ENCODE results near the gene ZMIZ1.
A peak's percentile ranks its signal among the peaks of the same experiment; 100 is the strongest.

Gene ZMIZ1

DNA sequence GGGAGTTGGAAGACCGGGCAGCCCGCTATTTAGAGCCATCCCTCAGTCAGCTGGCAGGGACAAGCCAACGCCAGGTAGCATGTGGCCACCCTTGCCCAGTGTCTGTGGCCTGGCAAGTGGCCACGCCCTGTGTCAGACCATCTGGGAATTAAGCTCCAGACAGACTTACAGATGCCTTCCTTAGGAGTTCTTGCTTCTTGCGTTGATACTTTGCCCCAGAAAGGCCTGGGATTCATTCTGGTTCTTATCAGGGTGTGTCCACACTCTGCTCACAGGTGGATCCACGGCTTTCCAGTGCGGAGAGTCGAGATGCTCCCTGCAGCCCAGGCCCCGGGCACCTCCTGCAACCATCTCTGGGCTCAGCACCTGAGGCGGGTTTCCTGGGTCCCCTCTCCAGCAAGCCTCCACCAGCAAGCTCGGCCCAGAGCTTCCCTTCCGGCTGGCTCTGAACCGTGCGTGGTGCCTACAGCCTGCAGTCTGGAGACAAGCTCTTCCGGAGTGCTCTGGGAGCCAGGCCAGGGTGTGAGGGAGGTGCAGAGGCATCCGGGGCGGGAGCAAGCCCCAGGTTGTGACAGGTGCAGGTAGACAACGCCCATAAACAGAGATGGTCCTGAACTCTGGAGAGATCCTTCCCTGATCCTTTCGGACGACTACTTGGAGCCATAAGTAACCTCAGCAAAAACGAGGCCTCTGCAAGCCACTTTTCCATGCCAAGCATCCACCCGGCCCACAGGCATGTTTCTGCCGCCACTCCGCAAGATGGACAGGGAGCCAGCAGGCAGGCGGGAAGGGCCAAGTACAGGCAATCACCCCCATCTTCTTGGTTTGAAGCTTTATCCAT, 246.2 kb downstream of the ZMIZ1 start:
- TF ChIP-seq, protein P1, sequence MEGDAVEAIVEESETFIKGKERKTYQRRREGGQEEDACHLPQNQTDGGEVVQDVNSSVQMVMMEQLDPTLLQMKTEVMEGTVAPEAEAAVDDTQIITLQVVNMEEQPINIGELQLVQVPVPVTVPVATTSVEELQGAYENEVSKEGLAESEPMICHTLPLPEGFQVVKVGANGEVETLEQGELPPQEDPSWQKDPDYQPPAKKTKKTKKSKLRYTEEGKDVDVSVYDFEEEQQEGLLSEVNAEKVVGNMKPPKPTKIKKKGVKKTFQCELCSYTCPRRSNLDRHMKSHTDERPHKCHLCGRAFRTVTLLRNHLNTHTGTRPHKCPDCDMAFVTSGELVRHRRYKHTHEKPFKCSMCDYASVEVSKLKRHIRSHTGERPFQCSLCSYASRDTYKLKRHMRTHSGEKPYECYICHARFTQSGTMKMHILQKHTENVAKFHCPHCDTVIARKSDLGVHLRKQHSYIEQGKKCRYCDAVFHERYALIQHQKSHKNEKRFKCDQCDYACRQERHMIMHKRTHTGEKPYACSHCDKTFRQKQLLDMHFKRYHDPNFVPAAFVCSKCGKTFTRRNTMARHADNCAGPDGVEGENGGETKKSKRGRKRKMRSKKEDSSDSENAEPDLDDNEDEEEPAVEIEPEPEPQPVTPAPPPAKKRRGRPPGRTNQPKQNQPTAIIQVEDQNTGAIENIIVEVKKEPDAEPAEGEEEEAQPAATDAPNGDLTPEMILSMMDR (conservative IDR thresholded peaks at IDR 0.05; ENCODE audit: low read length) = no peak
- no peak for TF ChIP-seq EZH2phosphoT487 (IDR thresholded peaks at IDR 0.05; ENCODE audit: borderline replicate concordance)
- no peak overlapping the region for H3K9ac ChIP-seq (ENCODE audit: low read depth, low read length, poor library complexity, severe bottlenecking)
- no peaks in the 10 kb centered on the region for H3K27me3 ChIP-seq (ENCODE audit: insufficient read depth, low read length, poor library complexity, severe bottlenecking)
- no peak overlapping the region for H3K4me2 ChIP-seq (ENCODE audit: low read depth, low read length, poor library complexity, severe bottlenecking)
- H3K4me1 ChIP-seq (ENCODE audit: insufficient read depth, low read length, poor library complexity, severe bottlenecking) = peaks cover 43% of the 10 kb centered on the region
- no peaks in the 10 kb centered on the region for H4K20me1 ChIP-seq (ENCODE audit: insufficient read depth, low read length, poor library complexity, severe bottlenecking)
- no peaks in the 10 kb centered on the region; the same call in 1 of the 2 replicates for H3F3A ChIP-seq (ENCODE audit: low read depth)
- no peaks in the 10 kb centered on the region for H3K79me2 ChIP-seq (ENCODE audit: insufficient read depth, low read length)
- no peak overlapping the region for H2AFZ ChIP-seq (ENCODE audit: low read length)
- no peaks in the 10 kb centered on the region for H3K9me3 ChIP-seq (ENCODE audit: insufficient read depth, low read depth, low read length)
- no peaks in the 10 kb centered on the region for H3K9me2 ChIP-seq (replicated peaks; ENCODE audit: low read depth, low read length)
- peaks cover 31% of the 10 kb centered on the region; the same call in 1 of the 2 replicates for H3K36me3 ChIP-seq (ENCODE audit: insufficient read depth, low read length)
- no peak overlapping the region for H3K4me3 ChIP-seq (ENCODE audit: low read length, poor library complexity, severe bottlenecking)

DNA sequence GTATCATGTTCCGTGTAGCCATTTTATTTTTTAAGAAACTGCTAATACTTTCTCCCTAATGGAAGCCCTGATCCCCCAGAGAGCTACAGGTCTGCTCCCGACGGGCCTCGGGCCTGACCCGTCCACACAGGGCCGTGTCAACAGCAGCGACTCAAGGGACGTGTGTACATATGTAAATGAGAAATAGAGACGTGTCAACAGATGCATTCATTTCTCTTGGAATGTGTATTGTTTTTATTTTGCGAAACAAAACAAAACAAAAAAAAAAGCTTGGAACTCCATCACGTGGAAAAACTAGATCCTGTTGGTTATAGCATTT, 246.8 kb downstream of the ZMIZ1 start:
- Histone ChIP-seq H4K20me1 (ENCODE audit: insufficient read depth, low read length, poor library complexity, severe bottlenecking) (no peaks in the 10 kb centered on the region), H3K9me2 (replicated peaks; ENCODE audit: low read depth, low read length) (no peaks in the 10 kb centered on the region), H2AFZ (ENCODE audit: low read length) (no peak overlapping the region), H3K79me2 (ENCODE audit: insufficient read depth, low read length) (no peaks in the 10 kb centered on the region), H3K9me3 (ENCODE audit: insufficient read depth, low read depth, low read length) (no peaks in the 10 kb centered on the region), H3F3A (ENCODE audit: low read depth) (no peaks in the 10 kb centered on the region; the same call in 1 of the 2 replicates), H3K4me3 (ENCODE audit: low read length, poor library complexity, severe bottlenecking) (no peak overlapping the region), H3K4me1 (ENCODE audit: insufficient read depth, low read length, poor library complexity, severe bottlenecking) (peaks cover 49% of the 10 kb centered on the region), H3K4me2 (ENCODE audit: low read depth, low read length, poor library complexity, severe bottlenecking) (no peak overlapping the region), H3K9ac (ENCODE audit: low read depth, low read length, poor library complexity, severe bottlenecking) (peak overlapping the region; percentile 43), H3K36me3 (ENCODE audit: insufficient read depth, low read length) (peaks cover 26% of the 10 kb centered on the region; the same call in 1 of the 2 replicates), H3K27me3 (ENCODE audit: insufficient read depth, low read length, poor library complexity, severe bottlenecking) (no peaks in the 10 kb centered on the region)
- TF ChIP-seq, protein P1 (conservative IDR thresholded peaks at IDR 0.05; ENCODE audit: low read length) = no peak
- TF ChIP-seq EZH2phosphoT487 (IDR thresholded peaks at IDR 0.05; ENCODE audit: borderline replicate concordance) = no peak

DNA sequence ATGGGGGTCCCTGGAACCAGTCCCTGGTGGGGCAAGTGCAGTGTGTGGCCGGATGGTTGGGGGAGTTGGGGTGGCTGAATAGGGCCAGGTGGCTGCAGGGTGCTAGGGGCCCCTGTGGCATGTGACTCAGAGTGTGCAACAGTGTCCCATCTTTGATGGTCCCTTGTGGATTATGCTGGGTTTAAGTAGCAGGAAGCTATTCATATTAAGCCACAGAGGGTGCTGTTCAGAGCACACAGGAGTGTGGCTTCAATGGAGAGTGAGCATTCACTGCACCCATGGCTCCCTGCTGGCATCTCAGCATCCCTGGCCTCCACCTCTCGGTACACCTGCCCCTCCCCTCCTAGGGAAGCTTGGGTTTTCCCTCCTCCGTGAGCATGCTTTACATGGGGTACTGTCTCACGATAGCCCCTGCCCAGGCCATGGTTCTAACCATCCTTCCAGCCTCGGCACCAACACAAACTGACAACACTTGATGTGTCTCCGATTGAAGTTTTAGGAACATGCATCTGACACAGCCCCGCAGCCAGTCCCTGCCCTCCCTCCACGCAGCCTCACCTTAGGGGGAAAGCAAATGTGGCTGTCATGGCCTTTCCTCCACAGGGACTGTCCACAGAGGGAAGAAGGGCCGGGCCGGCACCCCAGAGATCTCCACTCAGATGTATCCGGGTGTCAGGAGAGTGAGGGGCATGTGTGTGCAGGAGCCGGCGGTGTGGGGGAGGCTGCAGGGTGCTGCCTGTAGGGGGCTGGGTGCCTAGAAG, 248.1 kb downstream of the ZMIZ1 start:
- Histone ChIP-seq H4K20me1 (ENCODE audit: insufficient read depth, low read length, poor library complexity, severe bottlenecking) (no peaks in the 10 kb centered on the region), H3K79me2 (ENCODE audit: insufficient read depth, low read length) (no peaks in the 10 kb centered on the region), H3K4me3 (ENCODE audit: low read length, poor library complexity, severe bottlenecking) (peak overlapping the region; percentile 67), H3K9me2 (replicated peaks; ENCODE audit: low read depth, low read length) (no peaks in the 10 kb centered on the region), H3K4me1 (ENCODE audit: insufficient read depth, low read length, poor library complexity, severe bottlenecking) (peaks cover 62% of the 10 kb centered on the region), H2AFZ (ENCODE audit: low read length) (no peak overlapping the region), H3K9me3 (ENCODE audit: insufficient read depth, low read depth, low read length) (no peaks in the 10 kb centered on the region), H3F3A (ENCODE audit: low read depth) (peaks cover 3% of the 10 kb centered on the region; the same call in 1 of the 2 replicates), H3K9ac (ENCODE audit: low read depth, low read length, poor library complexity, severe bottlenecking) (peak overlapping the region; percentile 75), H3K4me2 (ENCODE audit: low read depth, low read length, poor library complexity, severe bottlenecking) (peak overlapping the region; percentile 87), H3K27me3 (ENCODE audit: insufficient read depth, low read length, poor library complexity, severe bottlenecking) (no peaks in the 10 kb centered on the region), H3K36me3 (ENCODE audit: insufficient read depth, low read length) (peaks cover 25% of the 10 kb centered on the region; the same call in 1 of the 2 replicates)
- no peak for TF ChIP-seq EZH2phosphoT487 (IDR thresholded peaks at IDR 0.05; ENCODE audit: borderline replicate concordance)
- TF ChIP-seq, protein P1 (conservative IDR thresholded peaks at IDR 0.05; ENCODE audit: low read length) = peak; percentile 48

All from Loucy (cell line).